ENCODE results near the gene PDE3A. TPM values are rescaled to one million over a fixed set of nuclear protein-coding genes. Genes with fewer than 3 reads are reported as not detected.
"Not testable (repeated sequence)": the region's sequence is repeated elsewhere in the genome, so short reads cannot be mapped to it uniquely, and the experiment has no call there.

Gene PDE3A
- total RNA-seq, 1 donor: 3.9 TPM

- TF ChIP-seq CTCF (IDR thresholded peaks at IDR 0.05; ENCODE audit: insufficient read depth, low read depth, low read length): no peak
- no peak for DNase-seq (ENCODE audit: low read depth)
- H3K4me3 ChIP-seq (ENCODE audit: low read depth, low read length): no peak overlapping the region
These were observed 236.2 kb downstream of the PDE3A start for GRCh38 chr12:20604408-20605067.

- not testable (repeated sequence) for DNase-seq (ENCODE audit: low read depth); H3K4me3 ChIP-seq (ENCODE audit: low read depth, low read length)
These were observed 246.7 kb downstream of the PDE3A start for GRCh38 chr12:20615020-20615419.

GRCh38 chr12:20616093-20616492 is 247.8 kb downstream of the PDE3A start:
- H3K4me3 ChIP-seq (ENCODE audit: low read depth, low read length): no peak overlapping the region
- DNase-seq (ENCODE audit: low read depth): no peak
- no peak for TF ChIP-seq CTCF (IDR thresholded peaks at IDR 0.05; ENCODE audit: insufficient read depth, low read depth, low read length)

GRCh38 chr12:20620261-20620660 is 251.9 kb downstream of the PDE3A start:
- no peak for TF ChIP-seq CTCF (IDR thresholded peaks at IDR 0.05; ENCODE audit: insufficient read depth, low read depth, low read length)
- no peak overlapping the region for H3K4me3 ChIP-seq (ENCODE audit: low read depth, low read length)
- DNase-seq (ENCODE audit: low read depth): no peak

GRCh38 chr12:20624718-20625117 is 256.4 kb downstream of the PDE3A start:
- no peak overlapping the region for H3K4me3 ChIP-seq (ENCODE audit: low read depth, low read length)
- peak; percentile 54 for TF ChIP-seq CTCF (IDR thresholded peaks at IDR 0.05; ENCODE audit: insufficient read depth, low read depth, low read length)
- DNase-seq (ENCODE audit: low read depth): peak; percentile 20

GRCh38 chr12:20625531-20625930 is 257.2 kb downstream of the PDE3A start:
- no peak for TF ChIP-seq CTCF (IDR thresholded peaks at IDR 0.05; ENCODE audit: insufficient read depth, low read depth, low read length)
- DNase-seq (ENCODE audit: low read depth): no peak
- H3K4me3 ChIP-seq (ENCODE audit: low read depth, low read length): no peak overlapping the region

GRCh38 chr12:20627001-20627588 is 258.8 kb downstream of the PDE3A start:
- no peak overlapping the region for H3K4me3 ChIP-seq (ENCODE audit: low read depth, low read length)
- peak; percentile 10 for DNase-seq (ENCODE audit: low read depth)
- TF ChIP-seq CTCF (IDR thresholded peaks at IDR 0.05; ENCODE audit: insufficient read depth, low read depth, low read length): no peak
